CD4-positive, alpha-beta T cell treated with Interleukin-6 for 4 hours (primary cell): ENCODE data around the gene TBC1D28.
"Not testable (repeated sequence)": the region's sequence is repeated elsewhere in the genome, so short reads cannot be mapped to it uniquely, and the experiment has no call there.

Experiments
- DNase-seq: peaks from one replicate; pipeline ENCODE4 v3.0.0-alpha.2; 2020; ENCODE audit warnings: mixed read lengths

Gene TBC1D28

GRCh38 chr17:18644291-18644690 lies at the start of gene TBC1D28:
TBC1D28 (minus strand) TSS chr17:18644391; CDS start chr17:18641352, 3,039 bp downstream.
- DNase-seq = not testable (repeated sequence)

- not testable (repeated sequence) for DNase-seq
Measured at GRCh38 chr17:18682668-18683067, 38.5 kb upstream of the TBC1D28 start.

- peak; percentile 79 for DNase-seq
Measured at GRCh38 chr17:18681767-18682571, 37.8 kb upstream of the TBC1D28 start, which contains the start of gene FOXO3B. FOXO3B (minus strand) TSS chr17:18682314; CDS start chr17:18681651, 663 bp downstream.

GRCh38 chr17:18677381-18677780 lies 33.2 kb upstream of the TBC1D28 start:
- DNase-seq = not testable (repeated sequence)

- not testable (repeated sequence) for DNase-seq
Measured at GRCh38 chr17:18676928-18677327, 32.7 kb upstream of the TBC1D28 start.

GRCh38 chr17:18672395-18673227 lies 28.4 kb upstream of the TBC1D28 start:
- not testable (repeated sequence) for DNase-seq

- not testable (repeated sequence) for DNase-seq
Measured at GRCh38 chr17:18668625-18669024, 24.4 kb upstream of the TBC1D28 start.

- not testable (repeated sequence) for DNase-seq
Measured at GRCh38 chr17:18667535-18667934, 23.3 kb upstream of the TBC1D28 start.

- not testable (repeated sequence) for DNase-seq
Measured at GRCh38 chr17:18666326-18666725, 22.1 kb upstream of the TBC1D28 start.

- DNase-seq = not testable (repeated sequence)
Measured at GRCh38 chr17:18661924-18662624, 17.9 kb upstream of the TBC1D28 start.

- not testable (repeated sequence) for DNase-seq
Measured at GRCh38 chr17:18650094-18650493, 5.9 kb upstream of the TBC1D28 start.

- not testable (repeated sequence) for DNase-seq
Measured at GRCh38 chr17:18643124-18643523, 1.1 kb downstream of the TBC1D28 start.

- DNase-seq = not testable (repeated sequence)
Measured at GRCh38 chr17:18638357-18638756, 5.8 kb downstream of the TBC1D28 start.

- DNase-seq = not testable (repeated sequence)
Measured at GRCh38 chr17:18636237-18636636, 8.0 kb downstream of the TBC1D28 start.

GRCh38 chr17:18635773-18636172 lies 8.4 kb downstream of the TBC1D28 start:
- not testable (repeated sequence) for DNase-seq

- not testable (repeated sequence) for DNase-seq
Measured at GRCh38 chr17:18634550-18635263, 9.5 kb downstream of the TBC1D28 start.

GRCh38 chr17:18626152-18626870 lies 17.9 kb downstream of the TBC1D28 start:
- no peak for DNase-seq

- DNase-seq = peak; percentile 88
Measured at GRCh38 chr17:18625509-18626104, 18.6 kb downstream of the TBC1D28 start.

- not testable (repeated sequence) for DNase-seq
Measured at GRCh38 chr17:18624862-18625501, 19.2 kb downstream of the TBC1D28 start.

GRCh38 chr17:18617613-18618012 lies 26.6 kb downstream of the TBC1D28 start:
- DNase-seq = not testable (repeated sequence)
